Raji (cell line): ENCODE data around the gene ECI2.
A peak's percentile ranks its signal among the peaks of the same experiment; 100 is the strongest.

Experiments
- POLR2A ChIP-seq: IDR thresholded peaks from 2 replicates; pipeline ENCODE4 v1.6.1; 2011; ENCODE audit warnings: low read depth, low read length, control low read depth; ENCODE audit not compliant: insufficient read depth

ECI2 gene

DNA sequence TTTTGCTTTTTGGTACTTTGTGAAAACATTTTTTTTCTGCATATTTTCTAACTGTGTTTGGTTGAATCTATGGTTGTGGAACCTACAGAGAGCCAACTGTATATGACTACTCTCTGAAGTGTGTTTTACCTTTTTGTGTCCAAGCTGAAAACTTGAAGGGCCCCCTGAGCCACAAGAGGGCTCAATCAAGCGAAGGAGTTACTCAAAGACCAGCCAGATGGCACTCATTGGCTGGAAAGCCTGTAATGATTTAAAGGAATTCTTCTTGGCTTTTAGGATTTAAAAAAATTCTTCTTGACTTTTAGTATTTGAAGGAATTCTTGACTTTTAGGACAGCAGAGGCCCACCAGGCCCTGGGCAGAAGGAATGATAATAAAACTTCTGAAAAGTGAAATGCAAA, 27.0 kb upstream of the ECI2 start:
- TF ChIP-seq POLR2A = no peak

DNA sequence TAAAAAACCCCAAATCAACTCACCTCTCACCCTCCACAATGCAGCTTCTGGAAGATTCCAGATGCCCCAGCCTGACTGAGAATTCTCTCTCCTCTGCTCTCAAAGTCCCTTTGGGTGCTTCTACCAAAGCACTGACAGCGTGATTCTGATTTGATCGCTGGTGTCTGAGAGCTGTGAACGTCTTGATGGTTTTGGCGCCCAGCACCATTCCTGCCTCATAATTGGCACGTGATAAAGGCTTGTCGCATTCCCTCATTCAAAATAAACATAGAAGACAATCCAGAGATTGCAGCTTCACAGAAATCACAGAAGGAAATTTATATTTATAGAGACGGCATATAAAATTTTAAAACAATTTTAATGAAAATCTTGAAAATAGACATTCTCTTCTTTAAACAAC, 24.1 kb upstream of the ECI2 start:
- no peak for TF ChIP-seq POLR2A

DNA sequence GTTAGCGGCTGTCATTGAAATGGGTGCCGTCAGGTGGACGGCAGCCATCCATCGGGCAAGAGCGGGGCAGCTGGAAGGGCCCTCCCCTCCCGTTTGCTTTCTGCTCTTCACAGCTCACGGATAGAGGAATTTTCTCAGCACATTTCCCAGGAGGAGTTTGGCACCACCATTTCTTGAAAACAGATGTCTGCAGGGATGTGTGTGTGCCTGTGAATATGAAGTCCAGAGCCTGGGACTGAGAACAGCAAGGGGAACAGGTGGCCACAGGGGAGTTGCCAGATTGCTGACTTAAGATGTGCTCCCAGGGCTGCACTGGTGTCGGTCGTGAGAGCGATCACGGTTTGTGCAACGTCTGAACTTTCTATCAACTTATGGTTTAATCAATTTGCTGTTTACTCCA, 22.1 kb upstream of the ECI2 start:
- no peak for TF ChIP-seq POLR2A

DNA sequence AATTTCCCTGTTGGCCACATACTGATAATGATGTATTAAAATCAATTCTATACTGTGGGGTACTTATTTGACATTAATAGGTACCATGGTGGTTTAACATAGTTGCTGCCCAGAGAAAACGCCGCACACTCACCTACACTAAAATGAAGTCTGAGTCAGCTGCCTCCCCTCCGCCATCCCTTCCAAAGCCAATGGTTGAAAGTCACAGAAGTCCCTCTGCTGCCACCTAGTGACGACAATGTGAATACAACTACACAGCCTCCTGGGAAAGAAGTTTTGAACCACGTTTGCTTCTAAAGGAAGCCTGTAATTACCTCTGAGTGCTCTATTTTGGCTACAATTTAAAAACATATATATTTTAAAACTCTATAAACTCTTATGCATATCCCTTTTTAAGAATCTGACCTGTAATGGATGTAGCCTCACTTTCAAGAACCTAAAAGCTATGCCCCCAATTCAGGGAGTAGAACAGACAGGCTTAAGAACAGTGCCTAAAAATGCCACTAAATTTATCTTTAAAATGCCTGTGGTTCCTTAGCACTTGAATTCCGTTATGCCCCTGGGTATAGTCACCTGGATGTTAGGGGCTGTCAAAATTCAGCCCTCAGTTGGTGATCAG, 20.6 kb upstream of the ECI2 start:
- no peak for TF ChIP-seq POLR2A

DNA sequence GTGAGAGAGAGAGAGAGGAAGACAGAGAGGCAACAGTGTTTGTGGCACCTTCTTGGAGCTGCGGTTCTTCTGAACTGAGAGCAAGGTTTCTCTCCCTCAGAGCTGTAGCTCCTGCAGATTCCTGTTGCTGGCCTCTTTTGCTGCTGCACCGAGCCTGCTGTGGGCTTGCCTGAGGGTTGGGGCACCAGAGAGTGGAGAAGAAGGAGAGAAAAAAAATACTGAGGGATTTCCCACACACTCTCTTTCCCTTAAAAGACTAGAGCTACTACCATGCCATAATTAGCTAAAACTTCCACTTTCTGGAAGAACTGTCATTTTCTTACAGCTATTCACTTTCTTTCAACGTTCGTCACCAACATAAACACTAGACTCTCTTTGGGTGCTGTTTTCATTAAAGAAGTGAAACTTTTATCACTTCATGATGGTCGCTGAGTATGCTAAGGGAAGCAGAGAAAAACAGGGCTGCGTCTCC, 18.2 kb upstream of the ECI2 start:
- TF ChIP-seq POLR2A = no peak

DNA sequence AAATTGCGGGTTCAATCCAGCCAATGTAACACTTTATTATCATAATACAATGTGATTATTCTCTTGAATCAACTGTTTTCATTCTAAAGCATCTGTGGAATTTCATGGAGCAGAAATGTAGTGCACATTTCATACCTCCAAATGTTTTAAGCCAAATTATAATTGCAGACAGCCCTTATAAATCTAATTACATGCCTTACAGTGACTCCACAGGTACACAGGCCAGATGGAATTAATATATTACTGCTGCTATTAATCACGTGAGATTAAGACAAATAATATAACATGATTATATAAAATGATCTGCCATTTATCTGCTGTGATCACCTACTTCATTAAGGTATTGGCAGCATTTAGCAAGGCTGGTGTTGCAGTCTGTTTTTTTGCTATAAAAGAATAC, 9.7 kb upstream of the ECI2 start:
- TF ChIP-seq POLR2A = no peak

DNA sequence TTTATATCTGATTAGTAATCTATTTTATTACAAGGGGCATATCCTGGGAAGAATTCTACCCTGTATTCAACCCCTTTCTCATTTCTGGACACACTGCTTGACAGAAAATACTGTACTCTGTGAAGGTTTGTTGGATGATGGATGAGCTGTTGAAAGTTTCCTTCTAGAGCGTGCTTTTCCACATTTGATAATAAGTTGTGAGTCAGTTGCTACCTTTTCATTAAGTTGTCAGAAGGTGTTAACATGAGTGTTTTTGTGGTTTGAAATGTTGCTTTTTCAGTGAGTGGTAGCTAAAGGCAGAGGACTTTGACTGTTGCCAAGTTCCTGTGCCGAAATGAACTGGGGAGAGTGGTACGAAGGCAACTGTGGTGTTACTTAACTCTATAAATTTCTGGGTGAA, 3.9 kb upstream of the ECI2 start:
- no peak for TF ChIP-seq POLR2A

DNA sequence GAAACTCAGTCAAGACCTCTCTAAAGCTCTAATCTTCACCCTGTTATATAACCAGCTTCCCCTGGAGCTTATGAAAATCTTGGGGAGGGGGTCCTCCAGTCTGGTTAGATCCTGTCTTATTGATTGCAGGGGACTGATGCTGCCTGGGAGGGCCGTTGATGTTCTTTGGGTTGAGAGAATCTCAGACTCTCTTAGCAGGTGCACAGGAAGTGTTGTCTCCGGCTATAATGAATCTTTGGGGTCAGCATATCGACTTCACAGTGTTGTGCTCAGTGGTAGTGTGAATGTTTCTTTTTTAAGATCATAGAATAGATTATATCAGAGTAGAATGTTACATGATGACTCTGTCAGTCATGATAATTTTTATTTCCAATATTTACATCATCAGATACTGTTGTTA, 2.8 kb upstream of the ECI2 start:
- TF ChIP-seq POLR2A = no peak

DNA sequence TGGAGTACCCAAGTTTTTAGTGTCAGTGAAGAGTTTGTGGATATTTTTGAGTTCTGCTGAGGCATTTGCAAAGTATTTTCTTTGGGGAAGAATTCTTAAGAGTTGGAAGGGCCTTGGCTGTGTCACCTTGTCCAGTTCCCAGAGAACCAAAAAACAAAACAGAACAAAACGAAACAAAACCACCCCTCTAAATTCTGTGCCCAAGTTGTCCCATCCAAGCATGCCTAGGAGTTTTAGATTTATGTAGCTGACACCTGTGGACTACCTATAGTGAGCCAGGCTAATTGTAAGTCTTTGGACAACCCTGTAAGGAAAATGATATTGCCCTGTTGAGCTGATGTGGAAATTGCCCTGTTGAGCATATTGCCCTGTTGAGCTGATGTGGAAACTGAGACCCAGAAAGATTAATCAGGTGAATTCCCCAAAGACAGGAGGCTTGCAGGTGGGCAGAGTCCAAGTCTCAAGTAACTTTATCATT, 1.0 kb upstream of the ECI2 start:
- TF ChIP-seq POLR2A = no peak

DNA sequence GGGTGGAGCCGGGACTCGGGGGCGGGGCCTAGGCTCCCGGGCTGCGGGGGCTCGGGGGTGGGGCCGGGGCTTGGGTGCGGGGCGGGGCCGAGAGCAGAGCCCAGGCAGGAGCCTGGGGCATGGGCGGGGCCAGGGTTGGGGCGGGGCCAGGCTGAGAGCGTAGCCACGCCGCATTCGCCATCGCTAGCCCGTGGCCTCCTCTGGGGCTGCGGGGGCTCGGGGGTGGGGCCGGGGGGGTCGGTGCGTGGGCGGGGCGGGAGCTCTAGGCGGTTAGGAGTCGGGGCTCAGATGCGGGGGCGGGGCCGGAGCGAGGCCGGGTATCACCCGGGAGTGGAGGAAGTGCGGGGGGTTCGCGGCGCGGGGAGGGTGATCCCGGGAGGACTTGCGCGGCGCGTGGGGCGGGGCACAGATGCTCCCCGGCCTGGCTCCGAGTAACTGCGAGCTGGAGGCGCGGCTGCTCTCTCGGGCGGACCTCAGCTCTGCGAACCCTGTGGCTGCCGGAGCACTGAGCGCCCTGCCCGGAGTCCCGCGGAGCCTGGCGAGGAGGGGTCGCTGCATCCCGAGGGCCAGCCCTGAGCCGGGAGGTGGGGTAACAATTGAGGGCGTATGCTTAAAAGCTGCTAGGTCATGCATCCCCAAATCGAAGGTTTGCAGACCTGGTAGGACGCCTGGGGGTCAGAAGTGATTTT, 434 bp upstream of the ECI2 start:
- peak; percentile 74 for TF ChIP-seq POLR2A

DNA sequence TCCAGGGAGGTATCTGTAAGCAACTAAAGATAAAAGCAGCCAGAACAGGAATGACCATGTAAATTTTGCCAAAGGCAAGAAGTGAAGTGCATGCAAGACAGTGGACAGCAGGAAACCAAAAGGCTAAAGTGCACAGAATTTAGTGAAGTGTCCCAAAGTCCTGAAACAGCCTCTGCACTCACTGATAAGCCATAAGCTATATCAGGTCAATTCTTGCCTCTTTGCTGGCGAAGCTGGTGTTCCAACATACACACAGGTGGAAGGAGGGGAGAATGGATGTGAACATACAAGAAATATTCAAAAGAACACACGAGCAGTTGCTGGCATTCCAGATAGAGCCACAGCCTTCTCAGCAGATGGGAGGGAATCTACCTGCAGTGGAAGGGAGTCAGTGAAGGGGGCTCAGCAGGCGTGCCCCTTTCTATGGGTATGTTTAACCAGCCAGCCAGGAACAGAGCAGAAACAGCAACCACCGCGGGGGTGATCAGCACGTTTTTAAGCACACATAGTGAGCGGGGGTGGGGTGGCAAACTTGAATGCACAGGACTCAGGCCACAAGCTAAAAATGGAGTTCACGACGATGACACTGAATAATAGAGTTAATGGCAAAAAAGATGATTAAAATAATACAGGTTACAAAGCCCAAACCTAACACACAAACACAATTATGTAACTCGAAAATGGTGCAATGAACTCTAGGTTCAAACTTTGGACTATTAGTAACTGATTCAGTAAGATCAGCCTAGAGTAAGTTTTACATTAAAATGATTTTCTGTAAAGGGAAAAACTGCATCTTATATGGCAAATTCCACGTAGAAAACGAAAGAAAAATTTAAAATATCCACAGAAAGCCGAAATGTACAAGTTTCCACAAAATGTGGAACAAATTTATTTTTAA, 1.2 kb downstream of the ECI2 start:
- no peak for TF ChIP-seq POLR2A

DNA sequence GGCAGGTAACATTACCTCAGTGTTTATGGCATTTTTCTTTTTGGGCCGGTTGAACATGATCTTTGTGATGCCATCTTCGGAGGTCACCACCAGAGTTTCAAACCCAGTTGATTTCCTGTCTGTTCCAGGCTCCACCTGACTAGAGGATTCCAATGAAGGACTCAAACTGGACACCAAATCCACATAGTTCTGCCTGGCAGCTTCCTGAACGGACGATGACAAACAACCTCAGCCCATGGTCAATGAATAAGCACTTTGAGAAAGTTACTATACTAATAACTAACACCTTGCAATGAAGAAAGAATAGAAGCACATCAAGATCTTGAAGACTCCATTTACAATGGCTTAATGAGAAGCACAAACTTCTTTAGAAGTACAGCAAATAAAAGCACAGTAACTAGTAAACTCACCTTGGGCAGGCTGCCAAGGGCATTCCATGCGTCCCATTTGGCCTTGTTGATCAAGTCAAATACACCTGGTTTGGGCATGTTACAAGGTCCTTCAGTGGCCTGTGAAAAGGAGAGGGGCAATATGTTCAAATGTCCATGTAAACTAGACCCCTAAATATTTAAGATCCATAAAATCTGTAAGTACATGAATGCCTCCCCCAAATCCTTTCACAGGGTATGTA, 4.9 kb downstream of the ECI2 start:
- no peak for TF ChIP-seq POLR2A

DNA sequence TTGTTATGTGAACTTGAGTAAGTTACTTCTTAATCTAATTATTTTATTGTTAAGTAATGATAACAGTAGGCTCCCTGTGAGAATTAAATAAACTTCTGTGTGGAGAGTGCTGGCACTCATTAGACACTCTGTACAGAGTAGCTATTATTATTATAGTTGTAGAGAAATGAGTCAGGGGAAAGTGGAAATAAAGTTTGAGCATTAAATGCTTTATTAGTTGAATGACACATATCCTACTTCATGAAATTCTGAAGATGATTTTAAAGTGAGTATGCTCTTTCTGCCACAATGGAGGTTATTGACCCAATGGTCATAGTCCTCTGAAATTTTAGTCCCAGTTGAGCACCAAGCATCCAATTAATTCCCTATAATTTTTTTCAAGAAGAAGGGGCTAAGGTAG, 5.9 kb downstream of the ECI2 start:
- no peak for TF ChIP-seq POLR2A

DNA sequence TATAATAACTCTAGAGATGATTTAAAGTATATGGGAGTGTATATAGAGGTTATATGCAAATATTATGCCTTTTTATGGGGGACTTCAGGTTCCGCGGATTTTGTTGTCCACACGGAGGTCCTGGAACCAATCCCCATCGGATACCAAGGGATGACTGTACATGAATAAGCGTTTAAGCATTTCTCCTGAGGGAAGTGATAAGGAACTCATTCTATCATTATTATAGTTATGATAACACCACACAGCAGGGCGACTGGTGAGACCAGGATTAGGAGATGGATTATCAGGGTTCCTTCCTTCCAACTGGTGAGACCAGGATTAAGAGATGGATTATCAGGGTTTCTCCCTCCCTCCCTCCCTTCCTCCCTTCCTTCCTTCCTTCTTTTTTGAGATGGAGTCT, 6.6 kb downstream of the ECI2 start:
- no peak for TF ChIP-seq POLR2A

DNA sequence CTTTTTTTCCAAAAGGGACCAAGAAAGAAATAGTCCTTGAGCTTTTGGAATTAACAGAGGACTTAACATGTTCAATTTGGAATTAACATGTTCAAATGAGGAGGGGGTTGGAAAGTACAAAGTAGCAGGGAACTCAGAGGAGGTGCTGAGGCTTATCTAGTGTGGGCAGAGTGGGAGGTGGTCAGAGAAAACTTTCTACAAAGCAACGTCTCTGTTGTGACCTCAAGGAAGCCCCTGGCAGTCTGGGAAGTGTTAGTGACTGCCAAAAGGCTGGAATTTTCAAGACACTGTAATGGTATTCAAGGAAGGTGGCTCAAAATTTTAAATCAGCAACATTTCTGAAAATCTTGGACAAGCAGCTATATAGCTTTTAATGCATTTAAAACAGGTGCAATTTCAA, 7.3 kb downstream of the ECI2 start:
- no peak for TF ChIP-seq POLR2A
